ENCODE data around the gene TBRG1.

DNA sequence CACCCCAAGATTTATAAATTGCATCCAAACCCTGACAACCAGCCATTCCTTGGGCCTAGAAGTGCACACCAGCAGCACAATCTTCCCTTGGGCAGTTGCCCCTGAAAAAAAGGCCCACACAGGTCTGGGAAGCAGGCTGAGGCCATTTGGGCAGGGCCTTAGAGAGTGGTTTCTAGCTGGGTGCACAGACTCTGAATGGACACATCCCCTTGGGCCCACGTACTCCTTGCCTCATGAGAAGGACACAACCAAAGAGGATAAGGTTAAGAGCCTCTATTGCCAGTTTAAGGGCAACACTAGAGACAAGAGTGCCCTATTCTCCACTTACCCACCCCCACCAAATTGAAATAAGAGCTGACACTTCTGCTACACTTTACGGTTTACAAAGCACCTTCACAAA, 12.4 kb upstream of the TBRG1 start:
- TF ChIP-seq CTCF (IDR thresholded peaks at IDR 0.05) (no peak), EZH2 (IDR thresholded peaks at IDR 0.05) (no peak)

Data from neural progenitor cell (in vitro differentiated cells).